Measurements from ENCODE around the gene TREML2.

DNA sequence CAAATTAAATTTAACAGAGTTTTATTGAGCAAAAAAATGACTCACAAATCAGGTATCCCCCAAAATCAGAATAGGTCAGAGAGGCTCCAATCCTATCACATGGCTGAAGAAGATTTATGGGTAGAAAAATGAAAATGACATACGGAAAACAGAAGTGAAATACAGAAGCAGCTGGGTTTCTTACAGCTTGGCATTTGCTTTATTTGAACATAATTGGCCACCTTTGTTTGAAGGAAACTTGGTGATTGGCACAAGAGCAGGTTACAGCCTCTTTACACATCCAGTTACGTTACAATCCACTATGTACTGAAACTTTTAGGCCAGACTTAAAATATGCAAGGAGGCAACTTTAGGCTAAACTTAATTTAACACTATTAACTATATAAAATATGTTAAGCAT lies 26.3 kb downstream of the TREML2 start:
- TF ChIP-seq YY1 (IDR thresholded peaks at IDR 0.05; ENCODE audit: insufficient read depth, insufficient read length) (no peak), ZNF274 (IDR thresholded peaks at IDR 0.05; ENCODE audit: low read depth, low read length) (no peak)
